Chondrocyte (in vitro differentiated cells): ENCODE measurements around the gene CYP17A1. TPM values are rescaled to one million over a fixed set of nuclear protein-coding genes. Genes with fewer than 3 reads are reported as not detected.
A peak's percentile ranks its signal among the peaks of the same experiment; 100 is the strongest.

Source experiments
- DNase-seq: peaks from one replicate; pipeline ENCODE4 v3.0.0; 2021; ENCODE audit warnings: mixed read lengths, low spot score
- H3K27ac Mint-ChIP-seq: one replicate; pipeline ENCODE4 v1.8.0; 2021; ENCODE audit warnings: mild to moderate bottlenecking, moderate library complexity, mixed read lengths; ENCODE audit not compliant: unreplicated experiment
- H3K27me3 Mint-ChIP-seq: 2 replicates; pipeline ENCODE4 v1.8.0; 2021; ENCODE audit warnings: low read depth, mixed read lengths
- H3K36me3 Mint-ChIP-seq: 2 replicates; pipeline ENCODE4 v1.8.0; 2021; ENCODE audit warnings: low read depth, mixed read lengths
- H3K4me1 Mint-ChIP-seq: 2 replicates; pipeline ENCODE4 v1.8.0; 2021; ENCODE audit warnings: low read depth, mild to moderate bottlenecking, mixed read lengths
- H3K4me3 Mint-ChIP-seq: one replicate; pipeline ENCODE4 v1.8.0; 2021; ENCODE audit warnings: mild to moderate bottlenecking, moderate library complexity, mixed read lengths; ENCODE audit not compliant: unreplicated experiment
- H3K9me3 Mint-ChIP-seq: 2 replicates; pipeline ENCODE4 v1.8.0; 2021; ENCODE audit warnings: low read depth, mixed read lengths
- CTCF ChIP-seq: fragments of 200-600 bp; sonication (generic); IDR thresholded peaks from 2 replicates; pipeline ENCODE4 v1.5.0; 2021; ENCODE audit warnings: antibody characterized with exemption, mild to moderate bottlenecking, moderate library complexity
- total RNA-seq: library from RNA; stranded (reverse); gene quantifications from 3 replicates; pipeline ENCODE4 v1.2.1, GENCODE V29; 2021

CYP17A1 gene
- total RNA-seq, 1 donor from 2014 or later, result not detected

GRCh38 chr10:102814873-102815661 is 22.1 kb downstream of the CYP17A1 start:
- peak overlapping the region; percentile 27 for H3K4me3 Mint-ChIP-seq
- H3K9me3 Mint-ChIP-seq, result no peaks in the 10 kb centered on the region
- peaks cover 41% of the 10 kb centered on the region for H3K4me1 Mint-ChIP-seq
- H3K36me3 Mint-ChIP-seq, result peaks cover 23% of the 10 kb centered on the region
- peak overlapping the region; percentile 98 for H3K27ac Mint-ChIP-seq
- peak; percentile 30 for TF ChIP-seq CTCF
- no peaks in the 10 kb centered on the region for H3K27me3 Mint-ChIP-seq
- DNase-seq, result no peak

- H3K27ac Mint-ChIP-seq, result peak overlapping the region; percentile 98
- H3K36me3 Mint-ChIP-seq, result peaks cover 28% of the 10 kb centered on the region
- TF ChIP-seq CTCF, result no peak
- H3K4me1 Mint-ChIP-seq, result peaks cover 41% of the 10 kb centered on the region
- H3K4me3 Mint-ChIP-seq, result peak overlapping the region; percentile 15
- H3K27me3 Mint-ChIP-seq, result no peaks in the 10 kb centered on the region
- H3K9me3 Mint-ChIP-seq, result no peaks in the 10 kb centered on the region
- DNase-seq, result no peak
These were observed 22.8 kb downstream of the CYP17A1 start for GRCh38 chr10:102814453-102814871.

DNA sequence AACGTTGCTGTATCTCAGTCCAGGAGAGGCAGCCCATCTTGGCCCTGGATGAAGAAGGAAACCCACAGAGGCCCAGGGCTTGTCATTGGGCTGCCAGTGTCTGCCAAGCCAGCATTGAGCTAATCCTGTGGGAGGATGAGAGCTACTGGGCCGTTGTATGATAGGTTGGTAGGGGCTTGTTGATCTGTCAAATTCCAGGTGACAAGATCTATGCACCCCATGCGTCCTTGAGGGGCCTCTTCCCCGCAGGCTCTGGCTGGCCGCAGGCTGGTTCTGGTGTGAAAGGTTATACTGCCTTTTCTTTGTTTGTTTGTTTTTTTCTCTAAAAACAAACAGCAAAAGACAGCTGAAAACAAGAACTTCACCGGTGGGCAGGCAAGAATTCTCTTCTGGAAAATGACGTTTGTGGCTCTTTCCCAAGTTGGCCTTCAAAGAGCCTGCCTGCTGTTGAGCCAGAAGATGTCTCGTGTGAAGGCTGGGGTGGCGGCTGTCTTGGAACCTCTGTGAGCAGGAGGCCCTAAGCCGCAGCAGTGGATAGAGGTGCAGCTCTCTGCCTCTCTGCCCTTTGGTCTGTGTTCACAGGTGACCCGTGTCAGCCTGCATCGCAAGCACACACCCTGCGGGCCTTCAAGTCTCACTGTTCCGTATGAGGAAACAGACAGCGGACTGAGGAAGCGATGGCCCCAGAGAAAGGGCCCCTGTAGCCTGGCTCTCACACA is 23.3 kb downstream of the CYP17A1 start:
- TF ChIP-seq CTCF, result no peak
- peaks cover 28% of the 10 kb centered on the region for H3K36me3 Mint-ChIP-seq
- H3K9me3 Mint-ChIP-seq, result no peaks in the 10 kb centered on the region
- H3K4me3 Mint-ChIP-seq, result no peak overlapping the region
- peaks cover 41% of the 10 kb centered on the region for H3K4me1 Mint-ChIP-seq
- H3K27me3 Mint-ChIP-seq, result no peaks in the 10 kb centered on the region
- DNase-seq, result no peak
- H3K27ac Mint-ChIP-seq, result peak overlapping the region; percentile 98

DNA sequence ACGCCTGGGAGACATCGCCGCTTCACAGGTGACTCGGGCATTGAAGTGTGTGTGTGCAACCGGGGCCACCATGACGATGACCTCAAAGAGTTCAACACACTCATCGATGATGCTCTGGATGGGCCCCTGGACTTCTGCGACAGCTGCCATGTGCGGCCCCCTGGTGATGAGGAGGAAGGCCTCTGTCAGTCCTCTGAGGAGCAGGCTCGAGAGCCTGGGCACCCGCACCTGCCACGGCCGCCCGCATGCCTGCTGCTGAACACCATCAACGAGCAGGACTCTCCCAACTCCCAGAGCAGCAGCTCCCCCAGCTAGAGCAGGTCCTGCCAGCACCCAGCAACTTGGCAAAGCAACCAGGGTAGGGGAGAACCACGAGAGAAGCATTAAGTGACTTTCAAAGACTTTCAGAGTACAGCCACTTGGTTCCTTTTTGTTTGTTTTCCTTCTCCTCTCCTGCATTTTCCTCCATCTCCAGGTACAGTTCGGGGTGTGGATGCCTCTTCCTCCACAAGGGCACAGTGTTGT is 24.1 kb downstream of the CYP17A1 start:
- no peak overlapping the region for H3K4me3 Mint-ChIP-seq
- no peak for DNase-seq
- H3K9me3 Mint-ChIP-seq, result no peaks in the 10 kb centered on the region
- no peak overlapping the region for H3K27ac Mint-ChIP-seq
- peaks cover 47% of the 10 kb centered on the region for H3K4me1 Mint-ChIP-seq
- H3K36me3 Mint-ChIP-seq, result peaks cover 33% of the 10 kb centered on the region
- TF ChIP-seq CTCF, result no peak
- H3K27me3 Mint-ChIP-seq, result no peaks in the 10 kb centered on the region

DNA sequence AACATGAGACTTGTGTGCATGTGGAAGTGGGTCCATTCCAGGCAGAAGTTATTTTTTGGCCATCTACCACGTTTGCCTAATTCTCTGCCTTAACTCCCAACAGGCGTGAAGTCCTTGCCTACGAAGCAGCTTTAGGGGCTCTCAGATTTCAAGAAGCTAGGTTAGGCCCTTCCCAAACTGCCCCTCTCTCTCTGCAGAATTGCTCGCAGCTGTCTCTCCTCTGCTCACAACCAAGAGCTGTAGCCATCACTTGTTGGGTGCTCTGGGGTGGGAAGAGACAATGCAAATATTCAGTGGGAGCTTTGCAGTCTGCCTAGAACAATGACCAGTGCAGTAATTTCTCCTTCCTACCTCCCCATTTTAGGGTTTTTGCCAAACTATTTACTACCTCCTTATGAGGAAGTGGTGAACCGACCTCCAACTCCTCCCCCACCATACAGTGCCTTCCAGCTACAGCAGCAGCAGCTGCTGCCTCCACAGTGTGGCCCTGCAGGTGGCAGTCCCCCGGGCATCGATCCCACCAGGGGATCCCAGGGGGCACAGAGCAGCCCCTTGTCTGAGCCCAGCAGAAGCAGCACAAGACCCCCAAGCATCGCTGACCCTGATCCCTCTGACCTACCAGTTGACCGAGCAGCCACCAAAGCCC is 24.9 kb downstream of the CYP17A1 start:
- H3K27ac Mint-ChIP-seq, result no peak overlapping the region
- H3K4me3 Mint-ChIP-seq, result no peak overlapping the region
- no peak for TF ChIP-seq CTCF
- no peaks in the 10 kb centered on the region for H3K27me3 Mint-ChIP-seq
- DNase-seq, result no peak
- H3K9me3 Mint-ChIP-seq, result no peaks in the 10 kb centered on the region
- peaks cover 47% of the 10 kb centered on the region for H3K4me1 Mint-ChIP-seq
- peaks cover 33% of the 10 kb centered on the region for H3K36me3 Mint-ChIP-seq
